Measurements from ENCODE around the gene PTPN7.

PTPN7 gene

DNA sequence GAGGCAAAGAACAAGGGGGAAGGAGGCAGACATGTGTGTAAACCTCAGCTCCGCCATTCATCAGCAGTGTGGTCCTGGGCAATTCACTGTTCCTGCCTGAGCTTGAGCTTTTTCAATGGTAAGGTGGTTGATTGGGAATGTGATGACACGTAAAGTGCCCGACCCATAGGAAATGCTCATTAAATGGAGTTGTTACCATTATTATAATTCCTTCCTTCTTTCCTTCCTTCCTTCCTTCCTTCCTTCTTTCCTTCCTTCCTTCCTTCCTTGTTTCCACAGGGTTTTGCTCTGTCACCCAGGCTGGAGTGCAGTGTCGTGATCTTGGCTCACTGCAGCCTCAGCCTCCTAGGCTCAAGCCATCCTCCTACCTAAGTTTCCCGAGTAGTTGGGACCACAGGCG, 33.3 kb downstream of the PTPN7 start:
- H3K27ac ChIP-seq: no peak overlapping the region
- no peak overlapping the region for H3K4me3 ChIP-seq

DNA sequence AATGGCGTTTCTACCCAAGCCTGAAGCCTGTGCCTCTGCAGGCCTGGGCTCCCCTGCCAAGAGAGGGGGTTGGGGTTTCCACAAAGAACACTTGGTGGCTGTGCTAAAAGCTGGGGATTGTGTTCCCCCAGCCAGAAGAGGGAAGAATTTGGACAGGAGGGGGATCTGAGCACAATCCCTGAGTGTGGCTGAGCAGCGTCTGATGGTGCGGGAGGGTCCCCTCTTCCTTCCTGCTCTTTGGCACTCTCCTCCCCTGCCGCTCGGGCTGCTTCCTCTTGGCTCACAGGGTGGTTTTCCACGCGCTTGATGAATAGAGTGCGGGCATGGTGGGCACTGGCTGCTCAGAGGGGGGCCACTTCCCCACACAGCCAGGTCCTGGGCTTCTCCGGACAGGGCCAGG, 34.0 kb downstream of the PTPN7 start:
- Histone ChIP-seq H3K4me3 (no peak overlapping the region), H3K27ac (no peak overlapping the region)
- TF ChIP-seq CTCF (IDR thresholded peaks at IDR 0.05): no peak
- no peak for DNase-seq (ENCODE audit: low spot score)

More for the DNA sequence above, 33.3 kb downstream of the PTPN7 start:
- no peak for TF ChIP-seq CTCF (IDR thresholded peaks at IDR 0.05)
- DNase-seq (ENCODE audit: low spot score): no peak

DNA sequence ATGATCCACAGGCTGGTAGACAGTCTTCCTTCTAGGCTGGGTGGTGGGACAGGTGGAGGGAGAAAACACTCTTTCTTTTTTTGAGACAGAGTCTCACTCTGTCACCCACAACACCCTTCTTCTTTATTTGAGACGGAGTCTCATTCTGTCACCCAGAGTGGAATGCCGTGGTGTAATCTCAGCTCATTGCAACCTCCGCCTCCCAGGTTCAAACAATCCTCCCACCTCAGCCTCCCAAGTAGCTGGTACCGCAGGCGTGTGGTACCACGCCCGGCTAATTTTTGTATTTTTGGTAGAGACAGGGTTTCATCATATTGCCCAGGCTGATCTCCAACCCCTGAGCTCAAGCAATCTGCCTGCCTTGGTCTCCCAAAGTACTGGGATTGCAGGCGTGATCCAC, 34.8 kb downstream of the PTPN7 start:
- DNase-seq (ENCODE audit: low spot score): no peak
- Histone ChIP-seq H3K27ac (no peak overlapping the region), H3K4me3 (no peak overlapping the region)
- no peak for TF ChIP-seq CTCF (IDR thresholded peaks at IDR 0.05)

DNA sequence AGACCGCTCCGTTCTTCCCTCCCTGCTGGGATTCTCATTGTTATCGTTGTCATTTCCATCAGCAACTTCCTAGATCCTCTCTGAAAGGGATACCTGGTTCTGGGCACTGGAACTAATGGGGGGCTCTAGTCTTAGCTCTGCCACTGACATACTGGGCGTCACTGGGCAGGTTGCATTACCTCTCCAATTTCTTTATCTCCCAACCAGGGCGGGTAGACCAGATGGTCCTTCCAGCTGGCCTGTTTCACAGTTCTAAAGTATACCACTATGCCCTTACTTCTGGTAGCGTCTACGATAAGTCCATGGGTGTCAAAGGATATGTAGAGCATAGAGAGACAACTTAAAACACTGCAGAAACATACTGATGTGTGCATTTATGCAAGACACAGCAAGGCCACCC, 36.3 kb downstream of the PTPN7 start:
- no peak for DNase-seq (ENCODE audit: low spot score)
- TF ChIP-seq CTCF (IDR thresholded peaks at IDR 0.05): no peak
- Histone ChIP-seq H3K4me3 (no peak overlapping the region), H3K27ac (peak overlapping the region in 1 of 2 donors; percentile 8)

GRCh38 chr1:202123336-202123813, 37.0 kb downstream of the PTPN7 start:
- DNase-seq (ENCODE audit: low spot score): no peak
- no peak overlapping the region for H3K27ac ChIP-seq
- no peak for TF ChIP-seq CTCF (IDR thresholded peaks at IDR 0.05)
- no peak overlapping the region for H3K4me3 ChIP-seq

- H3K4me3 ChIP-seq: no peak within 1 kb of the TSS
- no peak within 1 kb of the TSS for H3K27ac ChIP-seq
- TF ChIP-seq CTCF (IDR thresholded peaks at IDR 0.05): peak; percentile 39
- DNase-seq (ENCODE audit: low spot score): no peak
Observed at GRCh38 chr1:202122639-202123335, 37.6 kb downstream of the PTPN7 start, which contains the start of gene GPR37L1. TSS of gene GPR37L1 (plus strand) at chr1:202122917. CDS start at chr1:202122964, 47 bp downstream.

GRCh38 chr1:202121006-202121405, 39.4 kb downstream of the PTPN7 start:
- Histone ChIP-seq H3K4me3 (no peak overlapping the region), H3K27ac (no peak overlapping the region)
- DNase-seq (ENCODE audit: low spot score): no peak
- TF ChIP-seq CTCF (IDR thresholded peaks at IDR 0.05): no peak
